H1 (cell line): ENCODE data around the gene GALNT13. TPM values are rescaled to one million over a fixed set of nuclear protein-coding genes. Genes with fewer than 3 reads are reported as not detected.

Experiments used
- CTCF ChIA-PET: fragments of 300-600 bp; sonication (Branson Sonifier 250); formaldehyde crosslinking; loops from one replicate; lab custom pipeline; 2021; ENCODE audit not compliant: partially characterized antibody; lab: Charles Lee
- POLR2A ChIA-PET: fragments of 300-600 bp; sonication (Branson Sonifier 250); formaldehyde crosslinking; loops from one replicate; lab custom pipeline; 2021; ENCODE audit warnings: inconsistent platforms; ENCODE audit not compliant: partially characterized antibody; lab: Charles Lee
- DNase-seq, 2 experiments: peaks; one replicate each; pipeline versions ENCODE4 v3.0.0 to v3.0.0-alpha.2; 2010 to 2022; ENCODE audit warnings: low spot score in 2 of 2, low read depth in 1 of 2, mixed read lengths in 1 of 2
- FAIRE-seq: peaks from 2 replicates; lab custom pipeline; 2011; peaks lifted over from hg19 to GRCh38; lab: Jason Lieb, UNC
- H2AFZ ChIP-seq: 2 replicates; pipeline ENCODE4 v1.8.1; 2012; ENCODE audit warnings: low read length, inconsistent platforms
- H2AK5ac ChIP-seq: 2 replicates; pipeline ENCODE4 v1.6.1; 2013; ENCODE audit warnings: low read depth, low read length
- H2BK120ac ChIP-seq: replicated peaks from 2 replicates; pipeline ENCODE3; 2013; ENCODE audit warnings: low read depth, low read length, inconsistent platforms
- H2BK12ac ChIP-seq: 2 replicates; pipeline ENCODE4 v1.6.1; 2013; ENCODE audit warnings: low read depth, low read length
- H2BK15ac ChIP-seq: 2 replicates; pipeline ENCODE4 v1.6.1; 2013; ENCODE audit warnings: low read length
- H2BK20ac ChIP-seq: 2 replicates; pipeline ENCODE4 v1.6.1; 2013; ENCODE audit warnings: low read length
- H2BK5ac ChIP-seq: 2 replicates; pipeline ENCODE4 v1.6.1; 2013; ENCODE audit warnings: low read depth, low read length
- H3K14ac ChIP-seq: 2 replicates; pipeline ENCODE4 v1.6.1; 2013; ENCODE audit warnings: inconsistent platforms; ENCODE audit not compliant: insufficient read length
- H3K18ac ChIP-seq: 2 replicates; pipeline ENCODE4 v1.6.1; 2013; ENCODE audit warnings: low read length; ENCODE audit errors: extremely low read depth
- H3K23ac ChIP-seq: 2 replicates; pipeline ENCODE4 v1.6.1; 2013; ENCODE audit warnings: inconsistent platforms; ENCODE audit not compliant: insufficient read length
- H3K23me2 ChIP-seq: 2 replicates; pipeline ENCODE4 v1.6.1; 2013; ENCODE audit warnings: low read depth, low read length
- H3K27ac ChIP-seq: 2 replicates; pipeline ENCODE4 v1.6.1; 2011; ENCODE audit warnings: low read depth, low read length, inconsistent platforms
- H3K27me3 ChIP-seq, 4 experiments: replicated peaks in 1 of 4; 1 replicate in 1 of 4; 2 replicates in 3 of 4; pipeline versions ENCODE4 v1.6.1 to v1.8.1; 2011 to 2013; ENCODE audit warnings: low read length in 3 of 4, mild to moderate bottlenecking in 3 of 4, inconsistent platforms in 2 of 4, mixed read lengths in 2 of 4, moderate library complexity in 1 of 4; ENCODE audit not compliant: control insufficient read depth in 3 of 4, insufficient read depth in 3 of 4; ENCODE audit errors: extremely low read depth in 1 of 4
- H3K36me3 ChIP-seq, 4 experiments: 2 replicates each; pipeline versions ENCODE4 v1.6.1 to v1.8.1; 2011 to 2013; ENCODE audit warnings: mild to moderate bottlenecking in 4 of 4, low read length in 3 of 4, moderate library complexity in 2 of 4, control low read depth in 1 of 4, inconsistent platforms in 1 of 4; ENCODE audit not compliant: insufficient read depth in 4 of 4, control insufficient read depth in 2 of 4
- H3K4ac ChIP-seq: replicated peaks from 2 replicates; pipeline ENCODE3; 2013; ENCODE audit warnings: low read length, low read depth, mixed read lengths, inconsistent platforms; ENCODE audit not compliant: insufficient read length
- H3K4me1 ChIP-seq, 4 experiments: replicated peaks in 1 of 4; 1 replicate in 1 of 4; 2 replicates in 3 of 4; pipeline versions ENCODE4 v1.6.1 to v1.8.1; 2011 to 2013; ENCODE audit warnings: low read length in 3 of 4, inconsistent platforms in 2 of 4, mixed read lengths in 1 of 4; ENCODE audit not compliant: insufficient read depth in 4 of 4, control insufficient read depth in 3 of 4
- H3K4me2 ChIP-seq, 2 experiments: 2 replicates each; pipeline versions ENCODE4 v1.6.1 to v1.8.1; 2011 to 2013; ENCODE audit warnings: low read depth in 2 of 2, low read length in 2 of 2, control low read depth in 1 of 2, inconsistent platforms in 1 of 2, mild to moderate bottlenecking in 1 of 2; ENCODE audit not compliant: insufficient read depth in 1 of 2
- H3K4me3 ChIP-seq, 4 experiments: fragments of 200-600, 300-600 bp in 1 of 4; sonication (generic), shearing (Covaris generic), sonication (Bioruptor Twin) in 1 of 4; 2 replicates each; pipeline versions ENCODE4 v1.5.1 to v1.8.1; 2011 to 2016; ENCODE audit warnings: low read length in 4 of 4, low read depth in 3 of 4, control low read depth in 2 of 4, inconsistent platforms in 2 of 4, mild to moderate bottlenecking in 2 of 4, mixed read lengths in 1 of 4, moderate library complexity in 1 of 4; ENCODE audit not compliant: insufficient read depth in 2 of 4; ENCODE audit errors: extremely low read depth in 1 of 4
- H3K56ac ChIP-seq: replicated peaks from 2 replicates; pipeline ENCODE3; 2013; ENCODE audit warnings: low read depth, mild to moderate bottlenecking, mixed read lengths, low read length, inconsistent platforms; ENCODE audit not compliant: insufficient read length
- H3K79me1 ChIP-seq: 2 replicates; pipeline ENCODE4 v1.6.1; 2013; ENCODE audit warnings: low read depth, low read length, control low read depth
- H3K79me2 ChIP-seq, 2 experiments: 2 replicates each; pipeline versions ENCODE4 v1.6.1 to v1.8.1; 2012 to 2013; ENCODE audit warnings: low read length in 2 of 2, mild to moderate bottlenecking in 2 of 2, inconsistent platforms in 1 of 2; ENCODE audit not compliant: insufficient read depth in 2 of 2, control insufficient read depth in 1 of 2
- H3K9ac ChIP-seq, 4 experiments: replicated peaks in 1 of 4; 1 replicate in 1 of 4; 2 replicates in 3 of 4; pipeline versions ENCODE4 v1.6.1 to v1.8.1; 2011 to 2013; ENCODE audit warnings: low read depth in 3 of 4, low read length in 3 of 4, control low read depth in 2 of 4, mild to moderate bottlenecking in 2 of 4, moderate library complexity in 2 of 4, inconsistent platforms in 1 of 4; ENCODE audit errors: extremely low read depth in 1 of 4
- H3K9me3 ChIP-seq, 2 experiments: 2 replicates each; pipeline versions ENCODE4 v1.6.1 to v1.8.1; 2012 to 2013; ENCODE audit warnings: mild to moderate bottlenecking in 2 of 2, moderate library complexity in 2 of 2, control low read depth in 1 of 2, inconsistent platforms in 1 of 2, low read depth in 1 of 2, low read length in 1 of 2, mixed read lengths in 1 of 2; ENCODE audit not compliant: insufficient read depth in 2 of 2
- H4K20me1 ChIP-seq, 2 experiments: replicated peaks in 1 of 2; 2 replicates each; pipeline versions ENCODE3 to v1.8.1; 2011 to 2013; ENCODE audit warnings: inconsistent platforms in 2 of 2, low read length in 2 of 2, mild to moderate bottlenecking in 1 of 2; ENCODE audit not compliant: insufficient read depth in 2 of 2, control insufficient read depth in 1 of 2
- H4K5ac ChIP-seq: 2 replicates; pipeline ENCODE4 v1.6.1; 2013; ENCODE audit warnings: low read length, low read depth, mixed read lengths, inconsistent platforms; ENCODE audit not compliant: insufficient read length
- H4K8ac ChIP-seq: 2 replicates; pipeline ENCODE4 v1.8.0; 2013; ENCODE audit warnings: mild to moderate bottlenecking, moderate library complexity, low read length, inconsistent platforms; ENCODE audit not compliant: insufficient read depth; ENCODE audit errors: extremely low read depth
- H4K91ac ChIP-seq: replicated peaks from 2 replicates; pipeline ENCODE3; 2013; ENCODE audit warnings: low read length, mixed read lengths, inconsistent platforms; ENCODE audit not compliant: insufficient read length
- CREB1 ChIP-seq: IDR thresholded peaks from 2 replicates; pipeline ENCODE4 v1.6.1; 2012; ENCODE audit warnings: inconsistent platforms
- EP300 ChIP-seq, 2 experiments: IDR thresholded peaks; 1 replicate in 1 of 2; 2 replicates in 1 of 2; pipeline ENCODE4 v1.6.1; 2011 to 2012; ENCODE audit warnings: low read depth in 2 of 2, low read length in 2 of 2, mild to moderate bottlenecking in 2 of 2, borderline replicate concordance in 1 of 2, inconsistent platforms in 1 of 2, moderate library complexity in 1 of 2
- SUZ12 ChIP-seq: fragments of 200-600 bp; sonication (generic); IDR thresholded peaks from 2 replicates; pipeline ENCODE4 v1.6.1; 2012; ENCODE audit warnings: mild to moderate bottlenecking, inconsistent platforms, low read length, moderate library complexity, mixed read lengths
- TAF1 ChIP-seq: IDR thresholded peaks from 2 replicates; pipeline ENCODE4 v1.6.1; 2011; ENCODE audit warnings: mild to moderate bottlenecking, low read depth, low read length
- WGBS, 2 experiments: shearing (Covaris generic) in 1 of 2; methylation state at CpG; one replicate each; pipeline versions ENCODE4 v1.1.6 to v1.1.7; 2013 to 2015; ENCODE audit warnings: low lambda C conversion rate in 2 of 2, mixed read lengths in 2 of 2, inconsistent platforms in 1 of 2, low coverage in 1 of 2, missing lambda C conversion rate in 1 of 2; ENCODE audit not compliant: insufficient replicate concordance in 2 of 2, insufficient coverage in 1 of 2, insufficient read length in 1 of 2; ENCODE audit errors: extremely low coverage in 1 of 2, missing lambda C conversion rate in 1 of 2; 5-methylcytosine and 5-hydroxymethylcytosine counted together
- polyA plus RNA-seq, 7 experiments: library from polyadenylated mRNA; depleted of rRNA in 3 of 7; stranded (reverse) in 5 of 7; unstranded in 2 of 7; fragments of >200 nt in 5 of 7; fragments of 200-250 nt in 2 of 7; gene quantifications; 1 replicate in 5 of 7; 2 replicates in 1 of 7; 4 replicates in 1 of 7; pipeline versions ENCODE4 v1.2.1 to v1.2.3, GENCODE V29; 2011 to 2013; ENCODE audit warnings: missing spikeins in 2 of 7, mixed read lengths in 2 of 7
- total RNA-seq: library from RNA; stranded (reverse); fragmentation: NEBNext Ultra II Directional; extraction: Animal tissue kit (Norgen Biotek cat#: 25700); gene quantifications from 2 replicates; pipeline ENCODE4 v1.2.1, GENCODE V29; 2021

Gene GALNT13
- total and polyA plus RNA-seq, 2 of the 8 experiments (the other 6 are each of a cell fraction or from before 2014, with no cell fraction given): 3.2 to 9.6 TPM

DNA sequence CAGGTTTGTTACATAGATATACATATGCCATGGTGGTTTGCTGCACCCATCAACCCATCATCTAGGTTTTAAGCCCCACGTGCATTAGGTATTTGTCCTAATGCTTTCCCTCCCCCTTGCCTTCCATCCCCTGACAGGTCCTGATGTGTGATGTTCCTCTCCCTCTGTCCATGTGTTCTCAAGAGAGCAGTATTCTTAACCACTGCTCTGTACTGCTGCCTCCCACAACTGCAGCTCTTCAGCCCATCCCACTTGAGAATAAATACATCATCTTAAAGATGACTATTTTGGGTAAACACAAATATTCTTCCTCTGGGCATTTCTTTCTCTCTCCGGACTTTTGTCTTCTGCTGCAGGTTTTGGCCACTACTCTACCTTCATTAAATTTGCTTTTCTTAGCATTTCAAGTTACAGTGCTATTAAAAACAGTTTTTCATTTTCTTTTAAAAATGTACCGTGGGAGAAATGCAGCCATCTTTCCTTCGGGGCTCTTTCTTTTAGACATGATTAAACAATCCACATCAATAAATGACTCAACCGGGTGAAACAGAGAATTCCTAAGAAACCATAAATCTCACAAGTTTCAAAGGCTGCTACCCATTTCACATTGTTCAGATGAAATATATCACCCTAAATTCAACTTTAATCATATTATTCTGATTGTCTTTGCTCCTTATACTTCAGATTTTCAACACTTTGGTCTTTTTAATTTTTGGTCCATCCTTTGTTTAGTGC lies 323.4 kb downstream of the GALNT13 start:
- no peak overlapping the region for H2BK15ac ChIP-seq
- H2BK12ac ChIP-seq: no peak overlapping the region
- H4K91ac ChIP-seq: no peak overlapping the region
- H3K9me3 ChIP-seq: no peaks in the 10 kb centered on the region
- H3K4ac ChIP-seq: no peak overlapping the region
- no peak overlapping the region for H3K27ac ChIP-seq
- no peaks in the 10 kb centered on the region for H3K36me3 ChIP-seq
- H3K9ac ChIP-seq: no peak overlapping the region
- no peak overlapping the region for H2AK5ac ChIP-seq
- no peak overlapping the region for H2AFZ ChIP-seq
- H4K20me1 ChIP-seq: no peaks in the 10 kb centered on the region
- H2BK5ac ChIP-seq: no peak overlapping the region
- no peak overlapping the region for H2BK120ac ChIP-seq
- TF ChIP-seq TAF1 (no peak), EP300 (IDR thresholded peaks at IDR 0.05; ENCODE audit: borderline replicate concordance in 1 of 2, low read depth in 2 of 2, low read length in 2 of 2) (no peak), CREB1 (no peak), SUZ12 (no peak)
- H3K23ac ChIP-seq: no peak overlapping the region
- no peak overlapping the region for H3K56ac ChIP-seq
- POLR2A ChIA-PET: no interaction called here
- H3K14ac ChIP-seq: no peak overlapping the region
- 88% methylated on average over 5 of the region's 5 CpGs; no CpG with 5 or more reads in 1 of the 2 experiments for WGBS, 2 experiments
- no peaks in the 10 kb centered on the region for H3K79me2 ChIP-seq
- H3K27me3 ChIP-seq: no peaks in the 10 kb centered on the region
- no peaks in the 10 kb centered on the region for H3K23me2 ChIP-seq
- peaks cover 0 to 2% (median 0%) of the 10 kb centered on the region in 4 experiments; a peak in 1 of 7 replicates for H3K4me1 ChIP-seq
- CTCF ChIA-PET: interaction anchor here (0.6 to 1.9 kb wide), 8 partner anchors 9 to 180 kb away, joined by 3 to 6 read pairs (median 3); no protein-coding TSS in a partner anchor
- DNase-seq: no peak
- H4K8ac ChIP-seq: no peak overlapping the region
- no peak overlapping the region for H3K4me2 ChIP-seq
- no peak for FAIRE-seq
- no peak overlapping the region for H3K18ac ChIP-seq
- H4K5ac ChIP-seq: no peak overlapping the region
- no peaks in the 10 kb centered on the region for H3K79me1 ChIP-seq
- H3K4me3 ChIP-seq: no peak overlapping the region
- no peak overlapping the region for H2BK20ac ChIP-seq
